ENCODE data around the gene EEF2K. TPM values are rescaled to one million over a fixed set of nuclear protein-coding genes. Genes with fewer than 3 reads are reported as not detected.
"Not testable (repeated sequence)": the region's sequence is repeated elsewhere in the genome, so short reads cannot be mapped to it uniquely, and the experiment has no call there.

The EEF2K gene
- total RNA-seq, 1 donor from 2014 or later: 19.8 TPM

GRCh38 chr16:22207715-22208360 lies 1.8 kb downstream of the EEF2K start:
- DNase-seq (ENCODE audit: low read depth): no peak

- DNase-seq (ENCODE audit: low read depth): no peak
Measured at GRCh38 chr16:22210285-22210684, 4.2 kb downstream of the EEF2K start.

GRCh38 chr16:22210854-22211253 lies 4.8 kb downstream of the EEF2K start:
- no peak for DNase-seq (ENCODE audit: low read depth)

GRCh38 chr16:22213236-22213635 lies 7.2 kb downstream of the EEF2K start:
- no peak for DNase-seq (ENCODE audit: low read depth)

- no peak for DNase-seq (ENCODE audit: low read depth)
Measured at GRCh38 chr16:22213801-22214200, 7.7 kb downstream of the EEF2K start.

- DNase-seq (ENCODE audit: low read depth): no peak
Measured at GRCh38 chr16:22214402-22214801, 8.3 kb downstream of the EEF2K start.

- DNase-seq (ENCODE audit: low read depth): no peak
Measured at GRCh38 chr16:22214889-22215288, 8.8 kb downstream of the EEF2K start.

GRCh38 chr16:22216191-22216831 lies 10.2 kb downstream of the EEF2K start:
- peak; percentile 31 for DNase-seq (ENCODE audit: low read depth)

GRCh38 chr16:22216832-22217225 lies 10.8 kb downstream of the EEF2K start:
- not testable (repeated sequence) for DNase-seq (ENCODE audit: low read depth)

- DNase-seq (ENCODE audit: low read depth): peak; percentile 83
Measured at GRCh38 chr16:22217890-22218730, 12.0 kb downstream of the EEF2K start.

- no peak for DNase-seq (ENCODE audit: low read depth)
Measured at GRCh38 chr16:22219389-22220068, 13.5 kb downstream of the EEF2K start.

- peak; percentile 98 for DNase-seq (ENCODE audit: low read depth)
Measured at GRCh38 chr16:22220069-22220440, 14.0 kb downstream of the EEF2K start.

- DNase-seq (ENCODE audit: low read depth): peak; percentile 98
Measured at GRCh38 chr16:22220714-22221113, 14.6 kb downstream of the EEF2K start.

GRCh38 chr16:22222006-22222405 lies 15.9 kb downstream of the EEF2K start:
- DNase-seq (ENCODE audit: low read depth): no peak

- DNase-seq (ENCODE audit: low read depth): no peak
Measured at GRCh38 chr16:22222998-22223397, 16.9 kb downstream of the EEF2K start.

GRCh38 chr16:22225060-22225459 lies 19.0 kb downstream of the EEF2K start:
- no peak for DNase-seq (ENCODE audit: low read depth)

- no peak for DNase-seq (ENCODE audit: low read depth)
Measured at GRCh38 chr16:22229889-22230288, 23.8 kb downstream of the EEF2K start.

- no peak for DNase-seq (ENCODE audit: low read depth)
Measured at GRCh38 chr16:22232277-22233036, 26.4 kb downstream of the EEF2K start.

- DNase-seq (ENCODE audit: low read depth): no peak
Measured at GRCh38 chr16:22233037-22233372, 26.9 kb downstream of the EEF2K start.

GRCh38 chr16:22235839-22236745 lies 30.0 kb downstream of the EEF2K start:
- DNase-seq (ENCODE audit: low read depth): peak; percentile 62

Measured in myocyte (in vitro differentiated cells).